Ureter (tissue), 1 donor: ENCODE measurements around the gene RABEP1. TPM values are rescaled to one million over a fixed set of nuclear protein-coding genes. Genes with fewer than 3 reads are reported as not detected.

Source experiments
- DNase-seq: peaks from one replicate; pipeline ENCODE4 v3.0.0-alpha.2; 2020; ENCODE audit warnings: low spot score
- total RNA-seq: library from RNA; stranded (reverse); gene quantifications from one replicate; pipeline ENCODE4 v1.2.4, GENCODE V29; 2023
- donor health status: DM: yes; HTN: yes; CAD: no.

Gene RABEP1
- total RNA-seq, 1 donor from 2014 or later: 40.4 TPM

- DNase-seq: no peak
Observed at GRCh38 chr17:5269241-5269960, 12.7 kb upstream of the RABEP1 start.

DNA sequence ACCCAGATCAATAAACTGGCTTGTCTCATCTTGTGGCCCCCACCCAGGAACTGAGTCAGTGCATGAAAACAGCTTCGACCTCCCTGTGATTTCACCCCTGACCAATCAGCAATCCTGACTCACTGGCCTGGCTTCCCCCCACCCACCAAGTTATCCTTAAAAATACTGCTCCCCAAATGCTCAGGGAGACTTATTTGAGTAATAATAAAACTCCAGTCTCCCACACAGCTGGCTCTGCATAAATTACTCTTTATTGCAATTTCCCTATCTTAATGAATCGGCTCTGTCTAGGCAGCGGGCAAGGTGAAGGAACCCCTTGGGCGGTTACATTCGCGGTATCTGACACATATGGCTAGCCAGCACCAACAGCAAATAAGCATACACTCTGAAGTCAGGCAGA, 9.8 kb upstream of the RABEP1 start:
- DNase-seq: no peak

GRCh38 chr17:5282642-5283217, 646 bp downstream of the RABEP1 start:
- DNase-seq: no peak

DNA sequence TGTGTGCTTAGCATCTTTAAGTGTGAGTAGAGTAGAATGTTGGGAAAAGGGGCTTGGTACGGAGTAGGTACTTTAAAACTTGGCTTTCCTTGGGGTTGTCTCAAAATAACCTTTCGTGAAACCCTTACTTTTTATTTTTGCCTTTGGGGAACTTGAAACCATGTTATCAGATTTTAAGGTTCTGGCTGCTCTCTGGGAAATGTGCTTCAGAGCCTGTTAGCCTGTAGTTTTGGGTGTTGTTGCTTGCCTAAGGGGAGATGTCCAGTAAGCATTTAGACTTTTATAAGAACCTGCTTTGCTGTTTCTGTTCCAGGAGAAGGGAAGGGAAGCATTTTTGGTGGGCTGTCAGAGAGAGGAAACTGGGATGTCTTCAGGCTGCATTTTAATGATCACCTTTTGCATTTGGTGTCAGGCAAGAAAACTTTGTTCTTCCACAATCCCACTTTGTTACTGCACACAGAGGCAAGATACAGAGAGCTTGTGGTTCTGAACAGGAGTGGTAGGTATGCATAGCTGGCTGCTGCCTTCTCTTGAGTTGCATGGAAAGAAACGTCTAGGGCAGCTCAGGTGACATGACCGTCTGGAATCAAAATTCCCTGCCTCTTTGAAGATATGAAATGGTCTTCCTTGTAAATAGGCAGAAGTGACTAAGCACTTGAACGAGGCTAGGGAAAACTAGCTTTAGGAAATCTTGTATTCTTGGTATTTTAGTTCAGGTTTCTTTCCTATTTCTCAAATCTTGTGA, 1.7 kb downstream of the RABEP1 start:
- DNase-seq: no peak

- DNase-seq: no peak
Observed at GRCh38 chr17:5284681-5285080, 2.6 kb downstream of the RABEP1 start.

GRCh38 chr17:5286846-5287245, 4.8 kb downstream of the RABEP1 start:
- DNase-seq: no peak

DNA sequence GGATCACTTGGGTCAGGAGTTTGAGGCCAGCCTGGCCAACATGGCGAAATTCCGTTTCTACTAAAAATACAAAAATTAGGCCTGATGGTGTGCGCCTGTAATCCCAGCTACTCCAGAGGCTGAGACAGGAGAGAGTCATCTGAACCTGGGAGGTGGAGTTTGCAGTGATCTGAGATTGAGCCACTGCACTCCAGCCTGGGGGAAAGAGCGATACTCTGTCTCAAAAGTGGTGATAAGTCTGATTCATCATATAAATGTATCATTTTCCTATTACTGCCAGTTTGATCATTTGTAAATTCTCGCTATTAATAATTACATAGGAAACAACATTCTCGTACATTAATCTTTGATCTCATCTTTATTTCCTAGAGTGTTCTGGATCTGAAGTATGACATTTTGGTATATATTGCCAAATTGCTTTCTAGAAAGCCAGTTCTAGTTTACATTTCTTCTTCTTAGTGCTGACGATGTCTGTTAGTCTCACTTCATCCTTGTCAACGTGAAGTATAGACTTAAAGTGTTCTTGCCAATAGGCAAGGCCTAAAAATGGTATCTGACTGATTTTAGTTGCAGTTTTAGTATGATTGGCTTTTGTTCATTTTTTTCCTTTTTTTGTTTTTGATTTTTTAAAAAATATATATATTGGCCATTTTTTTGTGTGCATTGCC, 9.7 kb downstream of the RABEP1 start:
- no peak for DNase-seq

- no peak for DNase-seq
Observed at GRCh38 chr17:5297245-5297644, 15.2 kb downstream of the RABEP1 start.

DNA sequence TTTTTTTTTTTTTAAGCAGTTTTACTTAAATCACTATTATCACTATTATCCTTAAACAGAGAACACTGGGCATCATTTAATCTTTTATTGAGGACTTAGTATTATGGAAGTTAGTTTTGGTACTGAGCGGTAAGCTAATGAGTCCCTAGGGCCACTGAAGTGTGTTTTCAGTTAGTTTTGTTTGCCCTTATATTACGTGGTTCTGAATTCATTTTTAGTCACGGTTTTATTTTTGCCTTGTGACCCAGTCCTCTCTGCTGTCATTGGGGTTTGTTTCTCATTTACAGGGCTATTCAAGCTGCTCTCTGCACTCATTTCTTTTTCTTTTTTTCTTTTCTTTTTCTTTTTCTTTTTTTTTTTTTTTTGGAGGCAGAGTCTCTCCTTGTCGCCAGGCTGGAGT, 17.3 kb downstream of the RABEP1 start:
- DNase-seq: no peak

DNA sequence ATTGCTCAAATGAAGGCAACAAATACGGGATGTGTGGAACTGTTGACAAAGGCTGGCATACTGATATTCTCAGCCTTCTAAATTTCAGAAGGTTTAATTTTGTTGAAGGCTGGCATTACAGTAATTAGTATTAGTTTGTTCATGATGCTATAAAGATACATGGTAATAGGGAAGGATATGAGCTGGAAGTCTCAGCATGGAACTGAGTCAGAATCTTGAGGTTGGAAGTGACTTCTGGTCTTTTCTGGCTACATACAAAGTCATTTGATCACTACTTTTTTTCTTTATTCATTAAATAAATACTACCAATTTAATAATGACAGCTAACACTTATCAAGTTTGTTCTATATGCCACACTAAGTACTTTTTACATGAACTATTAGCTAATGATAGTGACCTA, 22.6 kb downstream of the RABEP1 start:
- no peak for DNase-seq

GRCh38 chr17:5309851-5310250, 27.8 kb downstream of the RABEP1 start:
- DNase-seq: no peak

DNA sequence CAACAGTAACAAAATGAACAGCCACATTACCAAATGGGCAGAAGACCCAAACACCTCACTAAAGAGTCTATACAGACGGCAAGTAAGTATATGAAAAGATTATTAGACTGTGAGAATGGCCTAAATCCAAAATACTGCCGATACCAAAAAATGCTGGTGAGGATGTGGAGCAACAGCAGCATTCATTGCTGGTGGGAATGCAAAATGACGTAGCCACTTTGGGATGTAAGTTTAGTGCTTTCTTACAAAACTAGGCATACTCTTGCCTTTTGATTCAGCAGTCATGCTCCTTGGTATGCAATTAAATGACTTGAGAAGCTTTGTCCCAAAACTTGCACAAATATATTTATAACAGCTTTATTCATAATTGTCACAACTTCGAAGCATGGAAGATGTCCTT, 43.8 kb downstream of the RABEP1 start:
- DNase-seq: no peak

DNA sequence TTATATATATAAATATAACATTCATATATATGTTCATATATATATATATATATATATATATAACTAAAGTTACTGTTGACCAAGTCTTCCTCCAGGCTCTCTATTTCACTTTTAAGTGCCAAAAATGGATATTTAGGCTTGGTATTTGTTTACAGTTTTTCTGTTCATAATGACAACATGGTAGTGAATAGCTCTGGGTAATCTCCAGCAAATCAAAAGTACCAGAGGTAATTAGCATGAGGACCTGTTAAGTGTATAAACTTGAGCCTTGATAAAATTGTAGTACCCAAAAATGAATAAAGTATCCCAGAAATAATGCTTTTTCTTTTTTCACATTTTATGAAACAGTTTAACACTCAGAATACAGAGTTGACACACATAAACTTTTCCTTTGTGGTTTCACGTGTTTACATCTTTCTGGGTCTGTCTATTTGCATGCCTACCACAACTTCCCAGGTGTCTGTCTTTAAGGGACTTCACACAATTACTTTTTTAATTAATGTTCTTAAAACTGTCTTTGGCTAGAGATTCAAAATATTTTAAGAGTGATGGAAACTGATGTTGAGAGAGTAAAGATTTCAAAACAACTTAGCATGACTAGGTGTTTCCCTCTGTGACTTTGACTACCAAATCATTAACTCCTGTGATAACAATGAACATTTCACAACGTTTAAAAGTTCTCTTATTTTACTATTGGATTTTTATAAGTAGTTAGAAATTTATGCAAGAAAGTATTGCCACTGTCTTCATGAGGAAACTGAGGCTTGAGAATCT, 47.9 kb downstream of the RABEP1 start:
- DNase-seq: no peak

- DNase-seq: no peak
Observed at GRCh38 chr17:5330981-5331380, 48.9 kb downstream of the RABEP1 start.

DNA sequence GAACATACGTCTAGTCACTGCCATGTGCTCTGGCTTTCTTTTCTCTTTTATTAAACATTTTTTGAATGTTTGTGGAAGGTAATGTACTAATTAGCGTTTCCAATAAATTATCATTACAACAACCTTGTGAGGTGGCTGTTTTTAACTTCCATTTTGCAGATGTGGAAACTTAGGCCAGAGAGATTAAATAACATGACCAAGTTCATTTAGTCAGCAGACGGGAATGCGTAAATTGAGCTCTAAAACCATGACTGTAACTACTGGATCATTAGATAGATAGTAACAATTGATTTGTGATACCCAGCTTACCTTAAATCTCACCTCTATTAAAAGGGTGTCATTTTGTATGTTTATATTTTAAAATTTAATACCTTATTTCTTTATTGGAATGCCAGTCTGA, 49.4 kb downstream of the RABEP1 start:
- DNase-seq: no peak

DNA sequence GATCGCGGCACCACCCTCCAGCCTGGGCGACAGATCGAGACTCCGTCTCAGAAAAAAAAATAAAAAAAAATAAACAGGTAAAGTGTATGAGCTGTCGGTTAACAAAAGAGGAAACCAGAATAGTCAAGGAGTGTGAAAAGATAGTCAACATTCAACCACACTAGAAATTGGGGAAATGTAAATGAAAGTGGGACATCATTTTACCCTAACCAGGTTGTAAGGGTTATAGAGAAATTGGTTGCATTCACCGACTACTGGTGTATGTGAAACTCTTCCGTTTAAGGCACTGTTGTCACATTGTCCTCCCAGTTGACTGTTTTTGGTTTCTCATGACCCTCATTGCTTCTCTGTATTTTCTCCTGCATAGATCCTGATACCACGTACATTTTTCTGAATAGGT, 62.8 kb downstream of the RABEP1 start:
- no peak for DNase-seq

DNA sequence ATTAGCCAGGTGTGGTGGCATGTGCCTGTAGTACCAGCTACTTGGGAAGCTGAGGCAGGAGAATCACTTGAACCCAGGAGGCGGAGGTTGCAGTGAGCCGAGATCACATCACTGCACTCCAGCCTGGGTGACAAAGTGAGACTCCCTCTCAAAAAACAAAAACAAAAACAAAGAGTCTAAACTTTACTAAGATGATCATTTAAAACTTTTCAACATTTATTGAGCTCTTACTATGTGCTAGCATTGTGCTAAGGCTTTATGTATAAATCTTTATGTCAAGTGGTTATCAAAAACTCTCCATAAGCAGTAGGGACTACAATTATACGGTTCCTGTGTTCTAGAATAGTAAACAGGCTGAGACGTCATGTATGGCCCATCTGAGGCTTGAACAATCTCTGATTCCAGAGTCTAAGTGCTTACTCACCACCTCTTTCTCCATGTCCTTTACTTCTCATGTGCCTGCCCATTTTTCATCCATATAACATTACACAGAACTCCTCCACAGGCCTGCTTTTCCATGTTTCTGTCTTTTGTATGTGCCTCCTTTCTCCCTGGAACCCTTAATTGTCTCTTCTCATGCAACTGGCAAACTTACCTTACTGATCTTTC, 70.7 kb downstream of the RABEP1 start:
- no peak for DNase-seq

DNA sequence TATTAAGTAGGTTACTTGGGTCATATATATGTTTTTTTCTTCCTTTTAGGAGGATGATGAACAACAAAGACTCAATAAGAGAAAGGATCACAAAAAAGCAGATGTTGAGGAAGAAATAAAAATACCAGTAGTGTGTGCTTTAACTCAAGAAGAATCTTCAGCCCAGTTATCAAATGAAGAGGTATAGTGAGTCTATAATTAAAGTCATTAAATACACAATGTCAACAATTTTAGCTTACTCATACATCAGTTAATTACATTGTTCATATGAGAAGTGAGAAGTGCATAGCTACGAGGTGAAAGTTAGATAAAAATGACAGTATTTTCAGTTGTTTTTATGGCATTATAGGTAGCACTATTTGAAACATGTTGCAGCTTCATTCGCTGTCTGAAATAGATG, 72.2 kb downstream of the RABEP1 start:
- no peak for DNase-seq

- DNase-seq: no peak
Observed at GRCh38 chr17:5354886-5355415, 72.9 kb downstream of the RABEP1 start.

GRCh38 chr17:5355421-5356129, 73.5 kb downstream of the RABEP1 start:
- no peak for DNase-seq
